Caco-2 (cell line): ENCODE measurements around the gene OR3A3. TPM values are rescaled to one million over a fixed set of nuclear protein-coding genes. Genes with fewer than 3 reads are reported as not detected.
"Not testable (repeated sequence)": the region's sequence is repeated elsewhere in the genome, so short reads cannot be mapped to it uniquely, and the experiment has no call there.

Experiments
- Bru-seq: library from RNA; stranded (reverse); fragments of 400-500 nt; gene quantifications from one replicate; lab custom pipeline; 2021; lab: Mats Ljungman, UMichigan
- BruChase-seq, 2 experiments: library from RNA; stranded (reverse); fragments of 400-500 nt; gene quantifications; one replicate each; lab custom pipeline; 2021; lab: Mats Ljungman, UMichigan
- BruUV-seq: library from RNA; stranded (reverse); fragments of 400-500 nt; replicated peaks from 2 replicates; lab custom pipeline; 2021; lab: Mats Ljungman, UMichigan
- CTCF ChIA-PET: fragments of 300-600 bp; sonication (Branson Sonifier 250); formaldehyde crosslinking; loops from one replicate; lab custom pipeline; 2022; ENCODE audit warnings: antibody characterized with exemption; lab: Charles Lee
- POLR2A ChIA-PET: fragments of 300-600 bp; sonication (Branson Sonifier 250); formaldehyde crosslinking; loops from one replicate; lab custom pipeline; 2022; ENCODE audit warnings: antibody characterized with exemption; lab: Charles Lee
- DNase-seq, 2 experiments: peaks; one replicate each; pipeline versions ENCODE4 v3.0.0 to v3.0.0-alpha.2; 2020 to 2022
- H3K27me3 ChIP-seq: replicated peaks from 2 replicates; pipeline ENCODE4 v1.6.0; 2011; ENCODE audit warnings: low read length; ENCODE audit not compliant: control insufficient read depth, insufficient read depth
- H3K36me3 ChIP-seq: 2 replicates; pipeline ENCODE4 v1.5.1; 2011; ENCODE audit warnings: low read length; ENCODE audit not compliant: control insufficient read depth, insufficient read depth
- H3K4me1 ChIP-seq: fragments of 250-450 bp; sonication (Bioruptor Pico); 2 replicates; pipeline ENCODE4 v1.5.1; 2020; ENCODE audit warnings: mild to moderate bottlenecking
- H3K4me3 ChIP-seq: 2 replicates; pipeline ENCODE4 v1.5.1; 2011; ENCODE audit warnings: low read depth, mild to moderate bottlenecking, control low read depth, low read length
- H3K9me3 ChIP-seq: fragments of 250-450 bp; sonication (Bioruptor Pico); 2 replicates; pipeline ENCODE4 v1.5.1; 2020; ENCODE audit warnings: mild to moderate bottlenecking, moderate library complexity
- H3K27ac Mint-ChIP-seq: one replicate; pipeline ENCODE4 v1.8.0; 2022; ENCODE audit warnings: mixed read lengths; ENCODE audit not compliant: unreplicated experiment
- H3K27me3 Mint-ChIP-seq: one replicate; pipeline ENCODE4 v1.8.0; 2022; ENCODE audit warnings: mixed read lengths; ENCODE audit not compliant: insufficient read depth, unreplicated experiment
- H3K36me3 Mint-ChIP-seq: one replicate; pipeline ENCODE4 v1.8.0; 2022; ENCODE audit warnings: mild to moderate bottlenecking, mixed read lengths; ENCODE audit not compliant: insufficient read depth, unreplicated experiment
- H3K4me1 Mint-ChIP-seq: one replicate; pipeline ENCODE4 v1.8.0; 2022; ENCODE audit warnings: low read depth, mixed read lengths; ENCODE audit not compliant: unreplicated experiment
- H3K4me3 Mint-ChIP-seq: one replicate; pipeline ENCODE4 v1.8.0; 2022; ENCODE audit warnings: mild to moderate bottlenecking, moderate library complexity, mixed read lengths; ENCODE audit not compliant: unreplicated experiment
- H3K9me3 Mint-ChIP-seq: one replicate; pipeline ENCODE4 v1.8.0; 2022; ENCODE audit warnings: mixed read lengths; ENCODE audit not compliant: unreplicated experiment
- CTCF ChIP-seq, 2 experiments: fragments of 200-600 bp in 1 of 2; IDR thresholded peaks; 1 replicate in 1 of 2; 2 replicates in 1 of 2; pipeline versions ENCODE4 v1.5.1 to v1.8.0; 2011 to 2022; ENCODE audit warnings: antibody characterized with exemption in 1 of 2, control low read depth in 1 of 2, inconsistent platforms in 1 of 2, low read depth in 1 of 2, low read length in 1 of 2, mild to moderate bottlenecking in 1 of 2, moderate library complexity in 1 of 2; ENCODE audit not compliant: insufficient read depth in 1 of 2, severe bottlenecking in 1 of 2, unreplicated experiment in 1 of 2
- intact Hi-C: fragments of 100-400 bp; cut with micrococcal nuclease; formaldehyde crosslinking; loops from one replicate; pipeline ENCODE4 v1.10.0; 2022; ENCODE audit not compliant: unreplicated experiment
- long read RNA-seq: library from polyadenylated mRNA; stranded (forward); transcript quantifications from one replicate; pipeline ENCODE4 v2.0.0, GENCODE V29; 2022
- total RNA-seq: library from RNA; stranded (reverse); gene quantifications from 2 replicates; pipeline ENCODE4 v1.2.3, GENCODE V29; 2022

The OR3A3 gene
- not detected in 2 replicates for total RNA-seq
- Bru-seq, nascent RNA, result not detected
- not detected for BruChase-seq, experiment 1, labeled RNA remaining after a 2-hour chase
- not detected for BruChase-seq, experiment 2, labeled RNA remaining after a 6-hour chase
- long read RNA-seq, result 0 reads

DNA sequence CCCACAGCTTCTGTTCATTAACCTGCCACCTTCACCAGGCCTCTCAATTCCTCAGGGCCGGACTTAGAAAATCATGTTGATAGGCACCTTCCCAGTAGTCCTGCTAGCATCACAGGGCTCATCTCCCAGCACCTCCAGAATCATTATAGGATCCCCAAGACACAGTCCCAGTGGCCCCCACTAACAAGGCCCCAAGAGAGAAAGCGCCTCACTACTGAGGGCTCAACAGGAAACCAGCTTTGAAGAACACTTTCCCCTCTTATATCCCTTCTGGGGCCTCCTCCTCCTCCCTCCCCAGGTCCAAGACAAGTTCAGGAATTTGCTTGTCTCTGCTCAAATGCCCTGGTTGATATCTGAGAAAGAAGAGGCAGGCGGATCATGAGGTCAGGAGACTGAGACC is at the start of gene OR3A3:
Gene OR3A3 (plus strand): TSS at position 301 of the 400 bp plus-strand sequence.
- POLR2A ChIA-PET, result no interaction called here
- Mint-ChIP-seq H3K9me3 (peaks cover 24% of the 10 kb centered on the region), H3K36me3 (no peaks in the 10 kb centered on the region), H3K27me3 (peaks cover 9% of the 10 kb centered on the region), H3K4me3 (no peak within 1 kb of the TSS), H3K4me1 (no peaks in the 10 kb centered on the region), H3K27ac (no peak within 1 kb of the TSS)
- TF ChIP-seq CTCF (IDR thresholded peaks at IDR 0.05; ENCODE audit: insufficient read depth in 1 of 2, low read depth in 1 of 2, low read length in 1 of 2, severe bottlenecking in 1 of 2, unreplicated experiment in 1 of 2), result no peak
- no TSS peak for BruUV-seq
- H3K4me1 ChIP-seq, result no peaks in the 10 kb centered on the region
- CTCF ChIA-PET, result no interaction called here
- H3K36me3 ChIP-seq, result no peaks in the 10 kb centered on the region
- H3K4me3 ChIP-seq, result no peak within 1 kb of the TSS
- peaks cover 5% of the 10 kb centered on the region; the same call in 1 of the 2 replicates for H3K9me3 ChIP-seq
- intact Hi-C loops, result no loop called here
- no peak for DNase-seq
- H3K27me3 ChIP-seq, result no peaks in the 10 kb centered on the region

GRCh38 chr17:3371167-3371566 is 40.0 kb upstream of the OR3A3 start:
- H3K27me3 Mint-ChIP-seq, H3K4me1 Mint-ChIP-seq, DNase-seq, BruUV-seq, H3K4me1 ChIP-seq, H3K4me3 ChIP-seq, POLR2A ChIA-PET, H3K4me3 Mint-ChIP-seq, H3K36me3 Mint-ChIP-seq, intact Hi-C loops, H3K36me3 ChIP-seq, H3K27me3 ChIP-seq, CTCF ChIA-PET, H3K27ac Mint-ChIP-seq: not testable (repeated sequence)
- peaks cover 22% of the 10 kb centered on the region for H3K9me3 Mint-ChIP-seq
- H3K9me3 ChIP-seq, result peaks cover 19% of the 10 kb centered on the region

DNA sequence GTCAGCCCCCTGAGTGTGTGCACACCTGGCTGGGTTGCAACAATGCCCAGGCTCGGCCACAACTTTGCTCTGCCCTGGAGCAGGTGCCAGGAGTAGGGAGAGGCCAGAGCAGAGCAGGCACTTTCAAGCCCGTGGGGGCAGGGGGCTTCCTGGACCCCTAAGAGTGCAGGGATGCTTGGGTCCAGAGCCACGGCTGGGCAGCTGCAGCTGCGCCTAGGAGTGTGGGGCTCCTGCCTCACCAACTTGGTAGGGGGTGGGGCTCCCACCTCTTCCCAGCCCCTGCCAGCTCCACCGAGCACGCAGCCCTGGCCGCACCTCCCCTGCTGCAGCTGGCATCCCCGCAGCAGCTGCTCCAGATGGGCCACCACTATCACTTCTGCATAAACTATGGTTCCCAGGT is 32.8 kb upstream of the OR3A3 start:
- peaks cover 2% of the 10 kb centered on the region for H3K27me3 ChIP-seq
- H3K36me3 ChIP-seq, result no peaks in the 10 kb centered on the region
- H3K4me3 Mint-ChIP-seq, result no peak overlapping the region
- no peaks in the 10 kb centered on the region for H3K4me1 Mint-ChIP-seq
- H3K27me3 Mint-ChIP-seq, result peaks cover 29% of the 10 kb centered on the region
- H3K9me3 ChIP-seq, result peaks cover 8% of the 10 kb centered on the region; the same call in 1 of the 2 replicates
- H3K4me1 ChIP-seq, result no peaks in the 10 kb centered on the region
- no peaks in the 10 kb centered on the region for H3K36me3 Mint-ChIP-seq
- DNase-seq, result no peak
- POLR2A ChIA-PET, result no interaction called here
- intact Hi-C loops, result no loop called here
- BruUV-seq, result no TSS peak
- H3K9me3 Mint-ChIP-seq, result no peaks in the 10 kb centered on the region
- CTCF ChIA-PET, result no interaction called here
- no peak overlapping the region for H3K27ac Mint-ChIP-seq
- TF ChIP-seq CTCF (IDR thresholded peaks at IDR 0.05; ENCODE audit: insufficient read depth in 1 of 2, low read depth in 1 of 2, low read length in 1 of 2, severe bottlenecking in 1 of 2, unreplicated experiment in 1 of 2), result no peak
- no peak overlapping the region for H3K4me3 ChIP-seq
